ENCODE results near the gene MUC5B. TPM values are rescaled to one million over a fixed set of nuclear protein-coding genes. Genes with fewer than 3 reads are reported as not detected.

The MUC5B gene
- total RNA-seq, 1 experiment from 2014 or later, result 2.1 TPM

- BruUV-seq (replicated peaks), result no TSS peak
- H3K9me3 ChIP-seq (ENCODE audit: insufficient read depth, low read depth), result no peaks in the 10 kb centered on the region
- H3K36me3 ChIP-seq (ENCODE audit: low read depth), result no peaks in the 10 kb centered on the region
- peaks cover 4% of the 10 kb centered on the region; the same call in 1 of the 2 replicates for H4K20me1 ChIP-seq (ENCODE audit: insufficient read depth)
- no peak overlapping the region for H3K4me3 ChIP-seq
- H3K4me2 ChIP-seq, result no peak overlapping the region
- H3K79me2 ChIP-seq (ENCODE audit: low read depth), result no peaks in the 10 kb centered on the region
- no peaks in the 10 kb centered on the region for H3K4me1 ChIP-seq (replicated peaks; ENCODE audit: insufficient read depth)
- ChIA-PET POLR2A (ENCODE audit: unreplicated experiment) (no interaction called here), CTCF (no interaction called here)
- H3K9me2 ChIP-seq (ENCODE audit: insufficient read depth), result no peaks in the 10 kb centered on the region
- TF ChIP-seq CTCF (conservative IDR thresholded peaks at IDR 0.05) (no peak), EZH2 (IDR thresholded peaks at IDR 0.05; ENCODE audit: low read depth) (no peak)
- no peak for DNase-seq
- no peaks in the 10 kb centered on the region for H3K27me3 ChIP-seq (ENCODE audit: insufficient read depth, low read depth)
- no peak overlapping the region for H3K27ac ChIP-seq
- H2AFZ ChIP-seq, result no peak overlapping the region
- no peaks in the 10 kb centered on the region for H3F3A ChIP-seq (ENCODE audit: insufficient read depth, low read depth)
- intact Hi-C loops (cut with micrococcal nuclease; ENCODE audit: unreplicated experiment), result no loop called here
These were observed 48.1 kb downstream of the MUC5B start for GRCh38 chr11:1271002-1271401.

- H2AFZ ChIP-seq, result no peak overlapping the region
- H3K27ac ChIP-seq, result no peak overlapping the region
- CTCF ChIA-PET, result no interaction called here
- no peak overlapping the region for H3K4me3 ChIP-seq
- H3F3A ChIP-seq (ENCODE audit: insufficient read depth, low read depth), result no peaks in the 10 kb centered on the region
- H3K4me1 ChIP-seq (replicated peaks; ENCODE audit: insufficient read depth), result no peaks in the 10 kb centered on the region
- intact Hi-C loops (cut with micrococcal nuclease; ENCODE audit: unreplicated experiment), result no loop called here
- H3K36me3 ChIP-seq (ENCODE audit: low read depth), result no peaks in the 10 kb centered on the region
- no peak for DNase-seq
- no peaks in the 10 kb centered on the region for H3K27me3 ChIP-seq (ENCODE audit: insufficient read depth, low read depth)
- H3K9me2 ChIP-seq (ENCODE audit: insufficient read depth), result no peaks in the 10 kb centered on the region
- no peaks in the 10 kb centered on the region for H3K79me2 ChIP-seq (ENCODE audit: low read depth)
- POLR2A ChIA-PET (ENCODE audit: unreplicated experiment), result no interaction called here
- BruUV-seq (replicated peaks), result no TSS peak
- TF ChIP-seq CTCF (conservative IDR thresholded peaks at IDR 0.05) (no peak), EZH2 (IDR thresholded peaks at IDR 0.05; ENCODE audit: low read depth) (no peak)
- H4K20me1 ChIP-seq (ENCODE audit: insufficient read depth), result peaks cover 4% of the 10 kb centered on the region; the same call in 1 of the 2 replicates
- no peaks in the 10 kb centered on the region for H3K9me3 ChIP-seq (ENCODE audit: insufficient read depth, low read depth)
- H3K4me2 ChIP-seq, result no peak overlapping the region
These were observed 48.5 kb downstream of the MUC5B start for GRCh38 chr11:1271406-1271805.

- CTCF ChIA-PET, result no interaction called here
- Histone ChIP-seq H3K79me2 (ENCODE audit: low read depth) (no peaks in the 10 kb centered on the region), H2AFZ (no peak overlapping the region), H3K9me2 (ENCODE audit: insufficient read depth) (no peaks in the 10 kb centered on the region), H3K36me3 (ENCODE audit: low read depth) (no peaks in the 10 kb centered on the region), H4K20me1 (ENCODE audit: insufficient read depth) (peaks cover 4% of the 10 kb centered on the region; the same call in 1 of the 2 replicates), H3F3A (ENCODE audit: insufficient read depth, low read depth) (no peaks in the 10 kb centered on the region), H3K27me3 (ENCODE audit: insufficient read depth, low read depth) (no peaks in the 10 kb centered on the region), H3K27ac (no peak overlapping the region), H3K4me1 (replicated peaks; ENCODE audit: insufficient read depth) (no peaks in the 10 kb centered on the region), H3K4me2 (no peak overlapping the region), H3K9me3 (ENCODE audit: insufficient read depth, low read depth) (no peaks in the 10 kb centered on the region), H3K4me3 (no peak overlapping the region)
- no peak for TF ChIP-seq CTCF (conservative IDR thresholded peaks at IDR 0.05)
- TF ChIP-seq EZH2 (IDR thresholded peaks at IDR 0.05; ENCODE audit: low read depth), result no peak
- BruUV-seq (replicated peaks), result no TSS peak
- POLR2A ChIA-PET (ENCODE audit: unreplicated experiment), result no interaction called here
- intact Hi-C loops (cut with micrococcal nuclease; ENCODE audit: unreplicated experiment), result no loop called here
- no peak for DNase-seq
These were observed 49.1 kb downstream of the MUC5B start for GRCh38 chr11:1271927-1272326.

Measured in PC-9 (cell line).